Measurements from ENCODE around the gene FERMT2.
"Not testable (repeated sequence)": the region's sequence is repeated elsewhere in the genome, so short reads cannot be mapped to it uniquely, and the experiment has no call there.

The FERMT2 gene

DNA sequence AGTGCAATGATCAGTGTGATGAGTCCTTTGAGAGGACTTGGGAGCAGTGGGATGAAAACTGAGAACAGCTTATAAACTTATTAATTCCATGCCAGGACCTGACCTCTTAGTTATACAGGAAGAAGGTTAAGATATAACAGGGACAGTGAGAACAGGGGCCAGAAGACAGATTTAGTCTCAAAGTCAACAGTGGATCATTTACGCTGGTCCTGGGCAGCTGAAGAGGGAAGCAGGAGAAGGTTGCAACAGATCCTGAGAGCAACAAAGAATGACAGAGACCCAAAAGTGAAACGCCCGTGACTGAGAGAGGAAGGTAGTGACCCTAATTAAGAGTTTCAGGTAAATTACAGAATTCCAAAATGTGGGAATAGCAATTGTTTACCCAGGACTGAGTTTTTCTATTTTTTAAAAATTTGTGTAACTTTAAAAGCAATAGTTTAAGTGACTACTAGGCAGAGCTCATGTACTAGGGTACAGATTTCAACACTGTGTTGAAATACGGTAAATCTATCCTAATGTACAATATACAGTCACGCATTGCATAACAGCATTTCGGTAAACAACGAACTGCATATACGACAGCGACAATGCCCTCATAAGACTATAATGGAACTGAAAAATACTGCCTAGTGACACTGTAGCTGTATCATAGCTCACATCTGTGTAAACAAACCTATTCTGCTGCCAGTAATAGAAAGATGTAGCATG is 81.8 kb downstream of the FERMT2 start:
- DNase-seq (ENCODE audit: low read depth) = no peak

DNA sequence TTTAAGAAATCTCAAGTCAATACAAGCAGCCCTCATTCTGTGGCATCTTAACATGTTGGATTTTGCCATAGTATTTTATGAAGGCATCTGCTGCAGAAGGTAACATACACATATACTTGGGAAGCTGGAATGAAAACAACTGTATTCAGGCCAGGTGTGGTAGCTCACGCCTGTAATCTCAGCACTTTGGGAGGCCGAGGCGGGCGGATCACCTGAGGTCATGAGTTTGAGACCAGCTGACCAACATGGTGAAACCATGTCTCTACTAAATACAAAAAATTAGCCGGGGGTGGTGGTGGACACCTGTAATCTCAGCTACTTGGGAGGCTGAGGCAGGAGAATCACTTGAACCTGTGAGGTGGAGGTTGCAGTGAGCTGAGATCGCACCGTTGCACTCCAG is 86.0 kb downstream of the FERMT2 start:
- DNase-seq (ENCODE audit: low read depth) = not testable (repeated sequence)

DNA sequence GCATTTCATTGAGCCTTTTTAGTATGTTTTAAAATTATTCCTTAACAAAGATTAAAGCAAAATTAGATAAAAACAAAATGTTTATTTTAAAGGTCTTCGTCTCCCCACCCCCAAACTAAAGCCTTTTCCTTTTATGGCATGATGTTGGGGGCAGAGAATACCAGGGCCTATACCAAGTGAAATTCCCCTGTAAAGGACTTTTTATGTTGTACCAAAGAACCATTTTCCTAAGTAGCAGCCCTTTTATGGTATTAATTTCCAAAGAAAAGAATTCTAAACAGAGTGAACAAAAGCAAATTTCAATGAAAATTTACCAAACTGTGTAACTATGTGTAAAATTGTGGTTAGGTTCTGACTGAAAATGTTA is 87.5 kb downstream of the FERMT2 start:
- no peak for DNase-seq (ENCODE audit: low read depth)

DNA sequence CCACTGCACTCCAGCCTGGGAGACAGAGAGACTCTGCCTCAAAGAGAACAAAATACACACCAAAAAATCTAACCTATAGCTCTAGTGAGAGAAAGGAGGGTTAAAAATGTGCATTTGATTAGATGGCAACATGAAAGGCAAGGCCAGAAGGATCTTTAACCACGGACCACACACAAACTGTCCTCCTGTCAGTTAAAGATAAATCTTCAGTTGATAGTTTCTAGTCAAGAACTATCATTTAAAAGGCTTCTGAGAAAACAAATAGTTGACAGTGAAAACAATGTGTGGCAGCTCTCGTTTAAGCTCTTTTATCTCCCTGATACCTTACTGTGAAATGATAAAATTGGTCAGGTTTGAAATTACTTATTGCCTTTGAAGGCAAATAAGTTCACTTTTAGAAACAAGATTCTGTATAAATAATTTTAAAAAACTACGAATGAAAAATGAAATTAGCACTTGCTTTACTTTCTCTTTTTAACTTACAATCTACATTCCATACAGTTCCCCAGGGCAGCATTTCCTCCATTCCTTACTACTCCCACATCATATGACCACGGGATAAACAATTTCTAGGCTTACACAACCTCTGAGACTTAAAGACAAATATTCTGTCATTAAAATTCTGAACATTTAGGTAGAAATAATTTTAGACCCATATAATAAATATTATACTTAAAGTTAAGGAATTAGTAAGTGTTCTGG is 88.1 kb downstream of the FERMT2 start:
- no peak for DNase-seq (ENCODE audit: low read depth)

DNA sequence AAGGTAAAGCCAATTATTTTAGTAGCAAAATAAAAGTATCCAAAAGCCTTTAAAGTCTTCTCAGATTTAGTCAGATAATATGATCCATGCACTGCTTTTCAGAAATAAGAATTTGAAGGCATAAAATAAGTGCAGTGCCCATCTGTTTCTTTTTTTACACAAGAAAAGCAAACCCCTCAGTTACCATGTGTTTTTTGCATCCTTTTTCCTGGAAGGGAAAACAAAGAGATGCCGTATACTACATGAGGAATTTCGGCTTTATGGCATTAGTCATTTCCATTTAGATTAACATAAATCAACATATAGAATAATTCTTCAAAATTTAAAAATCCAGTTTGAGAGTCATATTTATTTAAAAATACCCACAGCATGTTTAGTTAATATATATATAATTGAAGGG is 89.4 kb downstream of the FERMT2 start:
- no peak for DNase-seq (ENCODE audit: low read depth)

DNA sequence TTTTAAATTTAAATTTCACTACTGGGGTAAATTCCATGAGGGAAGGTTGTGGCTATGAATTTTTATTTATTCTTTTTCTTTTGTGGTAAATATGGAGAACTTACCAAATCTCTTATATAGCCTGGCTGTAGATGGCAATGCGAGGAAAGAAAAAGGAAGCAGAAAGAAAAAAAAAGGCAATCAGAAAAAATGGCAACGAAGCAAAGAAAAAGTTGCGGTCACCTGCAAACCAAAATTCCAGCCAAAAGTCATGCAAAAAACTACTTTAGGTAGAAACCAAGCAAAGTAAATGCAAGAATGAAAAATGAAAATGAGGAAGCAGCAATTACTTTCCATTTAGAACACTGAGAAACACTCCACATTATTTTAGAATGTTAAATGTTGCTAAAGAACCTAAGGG is 89.9 kb downstream of the FERMT2 start:
- DNase-seq (ENCODE audit: low read depth) = no peak

DNA sequence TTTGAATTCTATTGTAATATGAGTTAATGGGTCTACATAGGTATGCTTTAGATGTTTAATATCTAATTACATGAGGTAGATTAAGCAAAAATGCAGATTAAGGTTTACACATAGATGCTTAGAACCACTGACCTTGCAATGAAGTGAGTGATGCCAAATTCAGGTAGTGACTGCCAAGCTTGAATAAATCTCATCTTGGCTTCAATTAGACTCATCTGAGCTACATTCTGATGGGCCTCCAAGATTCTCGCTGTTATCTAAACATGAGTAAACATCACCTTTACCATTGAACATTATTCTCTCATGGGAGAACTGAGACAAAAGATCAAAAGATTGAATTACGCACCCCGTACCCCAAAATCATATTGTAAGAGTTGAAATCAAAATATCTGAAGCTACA is 90.6 kb downstream of the FERMT2 start:
- DNase-seq (ENCODE audit: low read depth) = no peak

DNA sequence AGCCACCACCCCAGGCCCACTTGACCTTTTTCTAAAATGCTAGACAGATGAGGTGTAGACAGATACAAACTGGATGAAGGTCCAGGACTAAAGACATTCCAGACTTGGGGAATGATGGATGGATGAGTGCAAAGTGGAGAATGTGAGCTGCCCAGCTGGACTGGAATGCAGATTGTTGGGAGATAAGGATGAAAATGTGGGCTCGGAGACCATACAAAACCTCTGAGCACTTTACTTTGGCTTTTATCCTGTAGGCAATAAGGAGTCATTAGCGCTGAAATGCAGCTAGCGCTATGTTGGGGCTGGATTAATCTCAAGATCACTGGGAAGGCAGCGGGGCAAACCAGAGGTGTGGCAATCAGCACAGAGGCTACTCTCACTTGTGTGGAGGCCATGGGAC is 94.7 kb downstream of the FERMT2 start:
- DNase-seq (ENCODE audit: low read depth) = no peak

DNA sequence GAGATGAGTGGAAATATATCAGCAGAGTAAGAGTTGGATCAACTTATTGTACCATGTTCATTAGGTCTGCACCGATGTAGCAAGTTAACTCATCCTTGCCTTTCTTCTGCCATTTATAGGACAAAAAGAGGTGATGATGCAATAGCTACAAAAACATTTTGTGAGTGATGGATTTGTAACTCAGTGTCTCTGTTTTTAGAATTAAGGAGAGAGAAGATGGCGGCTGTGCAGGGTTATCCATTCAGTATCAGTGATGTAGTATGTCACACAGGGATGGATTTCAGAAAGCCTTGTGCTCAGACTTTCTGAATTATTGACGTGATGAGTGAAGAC is 97.4 kb downstream of the FERMT2 start:
- DNase-seq (ENCODE audit: low read depth) = no peak

DNA sequence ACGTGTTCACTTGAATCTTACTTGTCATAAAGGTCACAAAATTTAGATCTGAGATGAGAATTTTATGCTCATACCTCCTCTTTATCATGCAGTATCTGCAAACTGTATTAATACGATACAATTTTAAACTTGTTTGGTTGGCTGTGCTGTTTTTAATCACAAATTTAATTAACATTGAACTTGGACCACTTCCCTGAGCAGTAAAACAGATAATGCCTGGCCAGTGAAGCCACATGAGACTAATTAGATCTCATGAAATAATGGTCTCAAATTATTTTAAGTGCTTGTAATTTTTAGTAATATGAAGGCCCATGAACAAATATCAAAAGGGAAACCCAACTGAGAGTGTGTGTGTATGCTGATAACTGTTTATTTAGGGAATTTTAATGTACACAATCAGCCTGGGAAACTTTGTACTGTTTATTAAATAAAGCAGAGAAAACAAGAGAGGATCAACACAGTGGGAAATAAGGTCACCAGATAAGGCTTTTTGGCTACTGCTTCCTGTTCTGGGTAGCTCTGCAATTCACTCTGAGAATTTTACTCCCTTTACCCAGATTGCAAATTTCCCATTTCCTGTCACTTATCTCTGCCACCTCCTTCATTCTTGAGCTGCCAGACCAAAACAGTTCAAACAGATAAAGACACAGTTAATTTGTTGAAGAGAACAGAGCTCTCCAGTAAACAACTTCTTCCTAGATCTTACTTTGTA is 97.9 kb downstream of the FERMT2 start:
- no peak for DNase-seq (ENCODE audit: low read depth)

DNA sequence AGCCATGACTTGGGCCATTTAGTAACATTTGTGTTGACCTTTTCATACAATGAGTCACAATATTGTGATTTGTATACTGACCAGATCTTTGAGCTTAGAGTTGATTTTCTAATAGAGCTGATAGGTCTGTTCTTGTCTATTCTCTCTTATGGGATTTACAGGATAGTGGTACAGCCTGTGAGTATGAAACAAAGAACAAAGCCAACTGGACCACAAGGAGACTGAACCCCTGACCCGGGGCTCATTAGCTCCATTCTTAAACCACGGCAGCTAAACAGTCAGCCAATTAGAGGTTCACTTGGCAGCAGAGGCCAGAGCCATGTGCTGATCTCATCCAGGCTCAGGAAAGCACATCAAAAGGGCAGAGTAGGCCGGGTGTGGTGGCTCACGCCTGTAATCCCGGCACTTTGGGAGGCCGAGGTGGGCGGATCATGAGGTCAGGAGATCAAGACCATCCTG is 100.4 kb downstream of the FERMT2 start:
- no peak for DNase-seq (ENCODE audit: low read depth)

DNA sequence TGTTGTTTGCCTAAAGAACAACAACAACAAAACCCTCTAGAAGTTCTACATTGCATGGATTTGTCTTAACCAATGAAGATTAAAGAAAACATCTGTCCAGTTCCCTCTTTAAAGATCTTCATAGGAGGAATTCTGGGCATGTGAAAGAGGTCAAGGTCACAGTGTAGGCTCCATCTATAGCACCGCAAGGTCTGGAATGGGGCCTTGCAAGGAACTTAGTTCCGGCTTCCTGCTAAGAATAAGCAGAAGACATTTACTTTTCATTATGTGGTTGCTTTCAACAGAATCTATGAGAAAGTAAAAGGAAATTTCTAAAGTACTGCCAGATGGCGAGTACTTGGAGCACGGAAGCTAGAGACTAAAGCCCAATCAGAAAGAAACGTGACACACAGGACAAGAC is 102.2 kb downstream of the FERMT2 start:
- DNase-seq (ENCODE audit: low read depth) = no peak

DNA sequence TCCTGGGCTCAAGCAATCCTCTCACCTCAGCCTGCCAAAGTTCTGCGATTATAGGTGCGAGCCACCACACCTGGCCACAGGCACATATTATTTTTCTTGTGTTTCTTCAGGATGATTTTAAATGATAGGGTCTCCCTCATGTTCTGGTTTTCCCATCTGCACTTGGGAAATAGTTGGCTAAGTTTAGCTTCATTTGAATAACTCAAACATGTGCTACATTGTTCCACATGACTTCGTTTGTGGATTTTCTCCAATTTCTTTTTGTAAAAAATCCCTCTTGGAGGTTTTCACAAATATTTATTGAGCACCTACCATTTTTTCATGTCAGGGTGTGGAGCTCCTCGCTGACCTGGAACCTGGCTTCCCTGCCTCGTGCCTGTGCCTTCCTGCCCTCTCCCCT is 104.3 kb downstream of the FERMT2 start:
- no peak for DNase-seq (ENCODE audit: low read depth)

DNA sequence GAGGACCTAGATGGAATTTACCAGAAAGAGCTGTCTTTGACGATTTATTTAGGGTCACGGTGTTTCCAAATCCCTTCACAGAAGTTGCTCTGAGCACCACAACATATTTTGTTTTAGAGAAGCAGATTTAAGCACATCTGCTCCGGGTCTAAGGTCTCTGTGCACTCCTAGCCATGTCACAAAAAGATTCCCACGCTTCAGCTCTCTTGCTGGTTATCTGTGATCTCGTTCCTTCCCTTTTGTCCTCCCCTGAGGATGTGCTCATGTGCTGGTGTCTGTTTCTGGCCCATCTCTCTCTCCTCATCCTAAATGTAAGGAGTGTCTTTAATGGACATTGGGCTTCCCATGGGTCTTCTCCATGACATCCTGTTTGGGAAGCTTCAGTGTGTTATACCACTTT is 105.8 kb downstream of the FERMT2 start:
- no peak for DNase-seq (ENCODE audit: low read depth)

DNA sequence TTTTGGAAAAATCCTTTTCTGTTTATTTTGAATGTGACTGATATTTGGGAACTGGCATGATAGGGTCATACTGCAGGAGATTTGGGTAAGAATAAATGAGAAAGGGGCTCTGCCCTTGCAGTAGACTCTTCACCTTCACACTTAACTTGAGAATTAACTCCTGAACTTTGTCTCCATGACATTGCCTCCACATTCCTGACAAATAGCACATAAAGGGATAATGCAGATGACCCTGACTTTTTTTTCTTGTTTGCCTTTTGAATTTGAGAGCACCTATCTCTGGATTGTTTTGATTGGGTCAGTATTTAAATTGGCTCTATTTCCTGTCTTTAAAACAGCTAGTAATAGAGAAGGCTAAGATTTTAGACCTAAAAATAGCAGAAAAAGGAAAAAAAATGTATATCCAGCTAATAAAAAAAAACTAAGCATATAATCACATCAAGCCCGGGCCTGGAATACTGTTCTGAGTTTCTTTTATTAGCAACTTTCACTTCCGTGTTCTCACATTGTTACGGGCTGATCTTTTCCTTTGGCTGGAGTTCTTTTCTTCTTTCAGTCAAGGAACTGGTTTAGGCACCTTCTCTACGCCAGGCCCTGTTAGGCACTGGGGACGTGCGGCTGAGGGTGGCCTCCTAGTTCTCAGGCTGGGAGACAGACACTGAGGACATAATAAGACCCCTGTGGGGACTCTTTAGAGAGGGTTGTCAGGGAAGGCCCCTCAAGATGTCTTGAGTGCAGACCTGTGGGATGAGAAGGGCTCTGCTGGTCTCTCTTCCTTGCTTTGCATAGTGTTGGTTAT is 106.4 kb downstream of the FERMT2 start:
- DNase-seq (ENCODE audit: low read depth) = no peak

DNA sequence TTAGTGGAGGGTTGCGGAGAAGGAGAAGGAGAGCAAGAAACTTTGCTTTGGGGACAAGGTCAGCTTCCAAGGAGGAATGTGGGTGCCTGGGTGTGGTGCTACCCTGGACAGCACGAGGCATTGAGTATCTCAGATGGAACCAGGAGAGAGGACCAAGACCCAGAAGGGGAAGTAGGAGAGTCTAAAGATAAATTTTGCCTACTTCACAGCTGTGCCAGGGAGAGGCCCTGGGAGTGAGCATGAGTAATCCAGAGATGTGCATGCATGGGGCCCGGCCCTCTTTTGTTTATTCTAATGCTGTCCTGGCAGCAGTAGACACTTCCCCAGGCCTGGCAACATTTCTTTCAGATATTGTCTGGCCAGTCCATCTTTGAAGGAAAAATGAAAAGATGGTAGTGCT is 110.0 kb downstream of the FERMT2 start:
- no peak for DNase-seq (ENCODE audit: low read depth)

DNA sequence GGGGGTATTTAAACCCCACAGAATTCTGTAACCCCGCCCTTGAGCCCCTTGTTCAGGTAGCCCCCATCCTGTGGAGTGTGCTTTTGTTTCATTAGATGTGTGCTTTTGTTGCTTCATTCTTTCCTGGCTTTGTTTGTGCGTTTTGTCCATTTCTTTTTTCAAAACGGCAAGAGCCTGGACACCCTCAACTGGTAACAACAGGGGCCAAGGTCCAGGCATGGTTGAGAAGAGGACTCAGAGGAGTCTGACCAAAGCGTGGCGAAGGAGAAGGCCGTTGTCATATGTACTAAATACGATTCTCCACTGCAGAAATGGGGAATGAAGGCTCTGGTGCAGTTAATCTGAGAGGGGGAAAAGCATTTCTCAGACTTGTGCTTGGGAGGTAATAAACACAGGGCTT is 113.4 kb downstream of the FERMT2 start:
- no peak for DNase-seq (ENCODE audit: low read depth)

DNA sequence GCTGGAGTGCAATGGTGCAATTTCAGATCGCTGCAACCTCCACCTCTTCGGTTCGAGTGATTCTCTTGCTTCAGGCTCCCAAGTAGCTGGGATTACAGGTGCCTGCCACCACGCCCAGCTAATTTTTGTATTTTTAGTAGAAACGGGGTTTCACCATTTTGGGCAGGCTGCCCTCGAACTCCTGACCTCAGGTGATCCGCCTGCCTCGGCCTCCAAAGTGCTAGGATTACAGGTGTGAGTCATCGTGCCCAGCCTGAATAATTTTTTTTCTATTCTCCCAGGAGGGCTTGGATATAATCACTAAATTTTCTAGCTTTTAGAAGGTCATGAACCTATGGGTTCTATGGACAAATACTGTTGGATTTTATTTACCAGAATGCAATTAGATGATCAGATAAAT is 114.8 kb downstream of the FERMT2 start:
- no peak for DNase-seq (ENCODE audit: low read depth)

DNA sequence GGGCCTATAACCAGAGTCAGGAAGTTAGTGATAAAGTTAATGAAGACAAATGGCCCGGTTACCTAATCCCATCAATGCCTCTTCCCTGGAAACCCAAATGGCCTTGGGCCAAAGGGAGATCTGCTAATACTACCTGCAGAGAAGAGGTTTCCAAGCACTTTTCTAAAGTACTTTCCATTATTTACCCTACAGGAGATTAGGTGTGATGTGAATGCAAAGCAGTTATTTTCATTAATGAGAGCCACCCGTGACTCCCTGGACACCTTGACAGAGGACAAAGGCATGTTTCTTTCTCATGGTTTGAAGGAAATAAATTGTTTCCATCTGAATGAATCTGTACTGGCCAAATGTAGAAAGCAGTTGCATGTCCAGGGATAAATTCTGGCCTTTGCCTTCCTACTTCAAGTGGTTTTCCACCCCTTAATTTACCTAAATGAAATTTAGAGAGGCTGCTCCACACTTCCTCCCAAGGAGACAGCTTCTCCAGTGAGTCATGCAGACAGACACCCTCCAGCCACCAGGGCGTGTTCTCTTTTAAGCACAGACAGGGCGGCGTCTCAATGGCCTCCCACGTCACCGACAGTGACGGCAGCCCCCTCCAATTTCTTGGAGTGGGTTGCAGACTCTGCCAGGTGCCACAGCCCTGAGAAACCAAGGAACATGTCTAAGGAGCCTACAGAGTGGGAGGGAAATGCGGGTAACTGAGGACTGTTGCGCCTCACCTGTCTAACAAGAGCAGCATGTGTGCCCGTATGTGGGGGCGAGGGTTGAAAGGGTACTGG is 115.5 kb downstream of the FERMT2 start:
- DNase-seq (ENCODE audit: low read depth) = no peak

DNA sequence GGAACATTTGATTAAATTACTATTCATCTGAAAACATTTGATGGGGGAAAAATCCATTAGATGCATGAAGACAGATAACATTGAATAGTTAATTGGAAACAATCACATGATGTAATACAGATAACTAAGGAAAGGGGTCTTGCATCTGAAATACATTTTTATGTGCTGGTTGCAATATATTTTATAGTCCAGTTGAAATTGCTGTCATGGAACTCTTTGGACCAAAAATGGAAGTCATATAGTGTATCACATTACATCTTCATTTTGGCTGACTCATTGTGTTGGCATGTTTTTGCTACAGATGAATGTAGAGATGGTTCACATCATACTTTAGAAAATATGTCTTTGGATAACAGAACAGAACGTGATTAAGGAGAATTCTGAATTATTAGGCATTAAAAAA is 116.4 kb downstream of the FERMT2 start:
- no peak for DNase-seq (ENCODE audit: low read depth)

DNA sequence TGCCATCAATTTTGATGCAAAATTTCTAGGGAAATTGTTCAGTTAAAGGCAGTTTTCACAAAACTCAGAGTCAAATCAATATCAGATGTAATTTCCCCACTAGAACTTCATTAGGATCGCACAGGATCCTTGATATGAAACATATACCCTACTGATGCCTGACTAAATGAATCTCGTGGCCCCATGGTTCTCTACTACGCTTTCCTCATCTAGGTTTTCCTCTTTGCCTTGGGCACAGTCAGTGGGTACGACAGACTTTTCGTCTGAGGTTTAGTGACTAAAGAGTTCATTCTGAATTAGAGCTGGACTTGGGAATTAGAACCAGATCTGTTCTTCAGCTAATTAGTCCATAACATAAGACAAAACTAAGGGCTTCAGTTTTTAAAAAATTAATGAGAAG is 117.0 kb downstream of the FERMT2 start:
- DNase-seq (ENCODE audit: low read depth) = no peak

All from T follicular helper cell (primary cell).